ENCODE data around the gene CDK4.
"Not testable (repeated sequence)": the region's sequence is repeated elsewhere in the genome, so short reads cannot be mapped to it uniquely, and the experiment has no call there.

The CDK4 gene

GRCh38 chr12:57780284-57780897 is 28.3 kb upstream of the CDK4 start:
- no peak for TF ChIP-seq CTCF (IDR thresholded peaks at IDR 0.05; ENCODE audit: low read depth, low read length)
- H3K4me3 ChIP-seq (replicated peaks in 1 of 2; ENCODE audit: low read depth in 2 of 2, low read length in 2 of 2) = no peak overlapping the region
- no peak for DNase-seq (ENCODE audit: low read depth in 2 of 2)

GRCh38 chr12:57779736-57780135 is 27.6 kb upstream of the CDK4 start:
- TF ChIP-seq CTCF (IDR thresholded peaks at IDR 0.05; ENCODE audit: low read depth, low read length) = no peak
- DNase-seq (ENCODE audit: low read depth in 2 of 2) = peak in 1 of 2 donors; percentile 35
- no peak overlapping the region for H3K4me3 ChIP-seq (replicated peaks in 1 of 2; ENCODE audit: low read depth in 2 of 2, low read length in 2 of 2)

- TF ChIP-seq CTCF (IDR thresholded peaks at IDR 0.05; ENCODE audit: low read depth, low read length) = no peak
- DNase-seq (ENCODE audit: low read depth in 2 of 2) = no peak
- no peak overlapping the region for H3K4me3 ChIP-seq (replicated peaks in 1 of 2; ENCODE audit: low read depth in 2 of 2, low read length in 2 of 2)
These were observed 25.8 kb upstream of the CDK4 start for GRCh38 chr12:57777911-57778310.

GRCh38 chr12:57777367-57777766 is 25.3 kb upstream of the CDK4 start:
- no peak for DNase-seq (ENCODE audit: low read depth in 2 of 2)
- no peak for TF ChIP-seq CTCF (IDR thresholded peaks at IDR 0.05; ENCODE audit: low read depth, low read length)
- no peak overlapping the region for H3K4me3 ChIP-seq (replicated peaks in 1 of 2; ENCODE audit: low read depth in 2 of 2, low read length in 2 of 2)

- no peak for TF ChIP-seq CTCF (IDR thresholded peaks at IDR 0.05; ENCODE audit: low read depth, low read length)
- H3K4me3 ChIP-seq (replicated peaks in 1 of 2; ENCODE audit: low read depth in 2 of 2, low read length in 2 of 2) = no peak overlapping the region
- DNase-seq (ENCODE audit: low read depth in 2 of 2) = no peak
These were observed 24.1 kb upstream of the CDK4 start for GRCh38 chr12:57776247-57776587.

GRCh38 chr12:57775563-57776246 is 23.6 kb upstream of the CDK4 start:
- no peak for DNase-seq (ENCODE audit: low read depth in 2 of 2)
- no peak for TF ChIP-seq CTCF (IDR thresholded peaks at IDR 0.05; ENCODE audit: low read depth, low read length)
- H3K4me3 ChIP-seq (replicated peaks in 1 of 2; ENCODE audit: low read depth in 2 of 2, low read length in 2 of 2) = no peak overlapping the region

GRCh38 chr12:57775044-57775443 is 22.9 kb upstream of the CDK4 start:
- DNase-seq (ENCODE audit: low read depth in 2 of 2) = no peak
- H3K4me3 ChIP-seq (replicated peaks in 1 of 2; ENCODE audit: low read depth in 2 of 2, low read length in 2 of 2) = no peak overlapping the region
- TF ChIP-seq CTCF (IDR thresholded peaks at IDR 0.05; ENCODE audit: low read depth, low read length) = no peak

- not testable (repeated sequence) for H3K4me3 ChIP-seq (replicated peaks in 1 of 2; ENCODE audit: low read depth in 2 of 2, low read length in 2 of 2); DNase-seq (ENCODE audit: low read depth in 2 of 2)
These were observed 22.5 kb upstream of the CDK4 start for GRCh38 chr12:57774634-57775033.
